Measurements from ENCODE around the gene GUCD1.

GUCD1 gene

DNA sequence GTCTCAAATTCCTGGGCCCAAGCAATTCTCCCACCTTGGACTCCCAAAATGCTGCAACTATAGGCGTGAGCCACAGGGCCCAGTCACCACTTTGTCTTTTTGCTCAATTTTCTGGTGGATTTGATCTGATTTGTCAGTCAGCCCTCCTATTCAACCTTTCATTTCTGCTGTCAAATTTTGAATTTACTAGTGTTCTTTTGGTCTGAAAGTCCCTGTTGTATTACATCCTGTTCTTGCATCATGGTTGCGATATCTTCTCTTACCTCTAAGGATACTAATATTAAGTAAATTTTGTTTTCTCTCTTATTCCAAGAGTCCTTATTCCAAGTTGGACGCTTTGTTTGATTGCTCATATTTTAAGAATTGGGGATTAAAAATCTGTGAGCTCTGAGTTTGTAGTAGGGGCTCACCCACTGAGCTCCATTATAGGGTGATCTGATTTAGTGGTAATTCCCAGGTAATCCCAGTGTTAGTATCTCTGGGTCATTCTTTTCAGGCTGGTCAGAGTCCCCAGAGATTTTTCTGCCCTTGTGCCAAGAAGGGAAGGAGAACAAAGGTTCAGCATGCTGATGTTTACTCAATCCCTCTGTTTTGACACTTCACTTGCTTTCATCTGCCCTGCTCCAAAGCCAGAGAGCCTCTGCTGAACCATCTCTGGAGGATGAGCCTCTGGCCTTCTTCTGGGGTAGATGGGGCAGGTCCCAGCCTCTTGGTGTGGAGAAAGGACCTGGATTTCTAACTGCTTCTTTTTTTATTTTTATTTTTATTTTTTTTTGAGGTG, 49.8 kb downstream of the GUCD1 start:
- ChIA-PET POLR2A (no interaction called here), CTCF (interaction anchor here (1.0 to 5.8 kb wide), 7 partner anchors 12 to 182 kb away, joined by 3 to 50 read pairs (median 4); no protein-coding TSS in a partner anchor)
- TF ChIP-seq, protein P1, sequence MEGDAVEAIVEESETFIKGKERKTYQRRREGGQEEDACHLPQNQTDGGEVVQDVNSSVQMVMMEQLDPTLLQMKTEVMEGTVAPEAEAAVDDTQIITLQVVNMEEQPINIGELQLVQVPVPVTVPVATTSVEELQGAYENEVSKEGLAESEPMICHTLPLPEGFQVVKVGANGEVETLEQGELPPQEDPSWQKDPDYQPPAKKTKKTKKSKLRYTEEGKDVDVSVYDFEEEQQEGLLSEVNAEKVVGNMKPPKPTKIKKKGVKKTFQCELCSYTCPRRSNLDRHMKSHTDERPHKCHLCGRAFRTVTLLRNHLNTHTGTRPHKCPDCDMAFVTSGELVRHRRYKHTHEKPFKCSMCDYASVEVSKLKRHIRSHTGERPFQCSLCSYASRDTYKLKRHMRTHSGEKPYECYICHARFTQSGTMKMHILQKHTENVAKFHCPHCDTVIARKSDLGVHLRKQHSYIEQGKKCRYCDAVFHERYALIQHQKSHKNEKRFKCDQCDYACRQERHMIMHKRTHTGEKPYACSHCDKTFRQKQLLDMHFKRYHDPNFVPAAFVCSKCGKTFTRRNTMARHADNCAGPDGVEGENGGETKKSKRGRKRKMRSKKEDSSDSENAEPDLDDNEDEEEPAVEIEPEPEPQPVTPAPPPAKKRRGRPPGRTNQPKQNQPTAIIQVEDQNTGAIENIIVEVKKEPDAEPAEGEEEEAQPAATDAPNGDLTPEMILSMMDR (IDR thresholded peaks at IDR 0.05; ENCODE audit: insufficient read depth, low read length, missing control alignments), result no peak
- no peak for DNase-seq (ENCODE audit: low read depth, low spot score)
- H3K4me3 ChIP-seq (ENCODE audit: low read depth, low read length), result no peak overlapping the region

DNA sequence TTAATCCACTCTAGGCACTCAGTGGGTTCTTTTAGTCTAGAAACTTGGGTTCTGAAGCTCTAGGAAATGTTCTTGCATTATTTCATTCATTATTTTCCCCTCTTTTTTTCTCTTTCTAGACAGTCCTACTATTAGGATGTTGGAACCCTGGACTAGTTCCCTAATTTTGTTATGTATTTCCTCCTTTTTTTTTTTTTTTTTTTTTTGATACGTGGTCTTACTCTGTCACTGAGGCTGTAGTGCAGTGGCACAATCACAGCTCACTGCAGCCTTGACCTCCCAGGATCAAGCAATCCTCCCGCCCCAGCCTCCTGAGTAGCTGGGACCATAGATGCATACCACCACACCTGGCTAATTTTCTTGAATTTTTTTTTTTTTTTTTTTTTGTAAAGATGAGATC, 50.4 kb downstream of the GUCD1 start:
- POLR2A ChIA-PET, result no interaction called here
- CTCF ChIA-PET, result interaction anchor here (1.0 to 5.8 kb wide), 10 partner anchors 11 to 182 kb away, joined by 3 to 50 read pairs (median 4); no protein-coding TSS in a partner anchor
- no peak overlapping the region for H3K4me3 ChIP-seq (ENCODE audit: low read depth, low read length)
- TF ChIP-seq, protein P1 (IDR thresholded peaks at IDR 0.05; ENCODE audit: insufficient read depth, low read length, missing control alignments), result no peak
- no peak for DNase-seq (ENCODE audit: low read depth, low spot score)

DNA sequence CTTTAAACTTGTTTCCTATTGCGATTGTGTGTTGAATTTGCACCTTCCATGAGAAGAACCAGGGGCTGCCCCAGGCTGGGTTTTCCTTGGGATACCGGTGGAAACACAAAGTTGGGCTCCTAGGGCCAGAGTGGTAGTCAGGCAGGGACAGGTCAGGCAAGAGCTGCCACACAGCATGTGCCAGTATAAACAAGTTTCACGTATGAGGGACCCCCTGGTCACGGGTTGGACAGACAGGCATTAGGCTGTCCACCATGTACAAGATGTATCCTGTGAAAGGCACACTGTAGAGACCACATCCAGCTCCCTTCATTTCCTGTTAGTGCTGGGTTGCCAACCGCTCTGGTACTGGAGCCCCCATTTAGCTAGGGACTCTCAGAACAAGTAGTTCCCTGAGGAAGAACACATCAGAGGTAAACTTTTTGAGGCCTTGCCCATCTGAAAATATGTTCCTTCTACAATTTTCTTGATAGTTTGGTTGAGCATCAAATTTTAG, 51.0 kb downstream of the GUCD1 start:
- no peak overlapping the region for H3K4me3 ChIP-seq (ENCODE audit: low read depth, low read length)
- POLR2A ChIA-PET, result no interaction called here
- TF ChIP-seq, protein P1 (IDR thresholded peaks at IDR 0.05; ENCODE audit: insufficient read depth, low read length, missing control alignments), result no peak
- DNase-seq (ENCODE audit: low read depth, low spot score), result no peak
- CTCF ChIA-PET, result interaction anchor here (0.9 to 5.8 kb wide), 17 partner anchors 8 to 183 kb away, joined by 3 to 50 read pairs (median 5); partner anchors contain the start of gene ADORA2A

DNA sequence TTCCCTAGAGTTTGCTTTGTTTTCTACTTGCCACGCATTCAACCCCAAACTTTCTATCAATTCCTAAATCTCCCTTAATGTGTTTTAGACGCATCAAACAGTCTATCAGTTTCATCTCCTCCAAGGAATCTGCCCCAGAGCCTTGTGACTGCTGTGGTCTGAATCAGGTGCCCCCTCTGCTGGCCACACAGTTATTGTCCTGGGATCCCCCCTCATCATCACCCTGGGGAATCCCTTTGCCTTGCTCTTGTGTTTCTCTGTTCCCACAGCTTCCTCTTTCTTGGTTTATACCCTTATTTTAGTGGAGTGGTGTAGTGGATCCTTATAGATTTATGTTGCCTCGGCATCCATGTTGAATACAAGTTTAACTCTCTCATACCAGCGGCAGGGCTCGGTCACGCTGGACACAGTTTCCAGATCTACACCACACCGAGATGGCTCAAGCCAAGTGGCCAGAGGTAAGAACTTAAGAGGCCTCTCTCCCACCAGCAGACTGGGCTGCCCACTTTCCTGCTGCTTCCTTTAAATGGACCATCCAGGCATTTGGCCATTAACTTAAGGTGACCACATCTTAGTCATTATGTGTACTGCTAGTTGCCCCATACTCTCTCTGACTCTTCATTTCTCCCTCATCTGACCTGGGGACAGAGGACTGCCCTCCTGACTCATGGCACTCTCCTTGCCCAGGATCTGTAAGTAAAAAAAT, 51.6 kb downstream of the GUCD1 start:
- ChIA-PET POLR2A (no interaction called here), CTCF (interaction anchor here (0.7 to 5.8 kb wide), 31 partner anchors 8 to 220 kb away, joined by 3 to 50 read pairs (median 4); partner anchors contain the start of gene ADORA2A)
- TF ChIP-seq, protein P1 (IDR thresholded peaks at IDR 0.05; ENCODE audit: insufficient read depth, low read length, missing control alignments), result peak; percentile 75
- no peak for DNase-seq (ENCODE audit: low read depth, low spot score)
- H3K4me3 ChIP-seq (ENCODE audit: low read depth, low read length), result no peak overlapping the region

DNA sequence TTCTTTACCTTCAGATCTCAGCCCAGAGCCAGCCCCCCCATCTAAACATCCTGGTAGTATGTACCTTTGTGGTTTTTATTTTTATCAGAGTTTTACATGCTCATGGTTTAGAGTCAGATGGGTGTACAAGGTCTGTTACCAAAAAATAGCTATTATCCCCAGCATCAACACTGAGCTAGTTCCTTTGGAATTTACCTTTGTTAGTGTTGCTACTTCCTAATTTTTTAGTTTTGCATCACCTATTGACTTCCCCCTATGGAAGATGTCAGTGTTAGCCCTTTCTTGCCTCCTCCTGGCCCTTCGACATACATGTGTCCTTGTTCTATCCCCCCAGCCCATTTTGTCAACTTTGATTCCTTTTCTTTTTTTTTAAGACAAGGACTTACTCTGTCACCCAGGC, 52.4 kb downstream of the GUCD1 start:
- no peak for DNase-seq (ENCODE audit: low read depth, low spot score)
- ChIA-PET CTCF (interaction anchor here (0.6 to 5.8 kb wide), 33 partner anchors 9 to 684 kb away, joined by 3 to 50 read pairs (median 4); partner anchors contain the start of gene ADORA2A), POLR2A (no interaction called here)
- TF ChIP-seq, protein P1 (IDR thresholded peaks at IDR 0.05; ENCODE audit: insufficient read depth, low read length, missing control alignments), result no peak
- H3K4me3 ChIP-seq (ENCODE audit: low read depth, low read length), result no peak overlapping the region

DNA sequence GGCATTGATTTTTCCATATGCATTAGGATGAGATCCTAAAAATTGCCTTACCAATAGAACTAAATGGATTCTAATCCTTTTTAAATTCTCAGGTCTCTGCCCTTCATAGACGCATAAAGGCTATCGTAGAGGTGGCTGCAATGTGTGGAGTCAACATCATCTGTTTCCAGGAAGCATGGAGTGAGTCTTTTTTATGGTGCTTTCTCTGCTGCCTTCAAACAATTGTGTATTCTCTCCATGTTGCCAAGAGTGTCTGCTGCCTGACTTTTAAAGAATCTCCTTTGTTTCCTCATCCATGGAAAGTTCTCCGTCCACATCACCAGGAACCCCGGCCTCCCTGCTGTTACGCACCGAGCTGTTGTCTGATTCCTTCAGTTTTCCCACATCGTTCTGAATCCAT, 52.9 kb downstream of the GUCD1 start:
- TF ChIP-seq, protein P1 (IDR thresholded peaks at IDR 0.05; ENCODE audit: insufficient read depth, low read length, missing control alignments), result no peak
- no peak for DNase-seq (ENCODE audit: low read depth, low spot score)
- ChIA-PET POLR2A (no interaction called here), CTCF (interaction anchor here (0.7 to 5.8 kb wide), 25 partner anchors 10 to 684 kb away, joined by 3 to 50 read pairs (median 4); partner anchors contain the start of gene ADORA2A)
- H3K4me3 ChIP-seq (ENCODE audit: low read depth, low read length), result no peak overlapping the region
